Measurements from ENCODE around the gene QSOX2. TPM values are rescaled to one million over a fixed set of nuclear protein-coding genes. Genes with fewer than 3 reads are reported as not detected.

QSOX2 gene
- polyA plus RNA-seq, 6 donors from 2014 or later = 2.8 to 4.6 (median 3.7) TPM

- ATAC-seq (ENCODE audit: low read depth in 2 of 2) = no peak
- no peak for DNase-seq
- Mint-ChIP-seq H3K36me3 (peaks cover 5 to 8% of the 10 kb centered on the region in 2 donors), H3K4me1 (peaks cover 20 to 27% (median 27%) of the 10 kb centered on the region in 3 donors), H3K27me3 (peaks cover 0 to 9% (median 0%) of the 10 kb centered on the region in 3 donors), H3K4me3 (peak overlapping the region in 1 of 8 donors; percentile 7), H3K27ac (no peak overlapping the region), H3K9me3 (no peaks in the 10 kb centered on the region)
Measured at GRCh38 chr9:136247947-136248637, 2.5 kb upstream of the QSOX2 start.

- no peaks in the 10 kb centered on the region for H3K9me3 Mint-ChIP-seq
- H3K27ac Mint-ChIP-seq = peak overlapping the region in 2 of 6 donors; percentile 57 to 83
- H3K27me3 Mint-ChIP-seq = peaks cover 0 to 5% (median 0%) of the 10 kb centered on the region in 3 donors
- H3K4me3 Mint-ChIP-seq = peak overlapping the region in 2 of 8 donors; percentile 15 to 81
- H3K4me1 Mint-ChIP-seq = peaks cover 25 to 33% (median 32%) of the 10 kb centered on the region in 3 donors
- ATAC-seq (ENCODE audit: low read depth in 2 of 2) (no peak), DNase-seq (no peak)
- H3K36me3 Mint-ChIP-seq = peaks cover 5 to 8% of the 10 kb centered on the region in 2 donors
Measured at GRCh38 chr9:136247551-136247916, 1.9 kb upstream of the QSOX2 start.

GRCh38 chr9:136246849-136247550, 1.4 kb upstream of the QSOX2 start:
- H3K4me3 Mint-ChIP-seq = peak overlapping the region in 5 of 8 donors; percentile 15 to 84 (median 81)
- DNase-seq (no peak), ATAC-seq (ENCODE audit: low read depth in 2 of 2) (no peak)
- H3K9me3 Mint-ChIP-seq = no peaks in the 10 kb centered on the region
- peak overlapping the region in 2 of 6 donors; percentile 57 to 90 for H3K27ac Mint-ChIP-seq
- peaks cover 5 to 8% of the 10 kb centered on the region in 2 donors for H3K36me3 Mint-ChIP-seq
- H3K4me1 Mint-ChIP-seq = peaks cover 30 to 38% (median 35%) of the 10 kb centered on the region in 3 donors
- peaks cover 0 to 5% (median 0%) of the 10 kb centered on the region in 3 donors for H3K27me3 Mint-ChIP-seq

- H3K4me1 Mint-ChIP-seq = peaks cover 50 to 59% (median 51%) of the 10 kb centered on the region in 3 donors
- peak overlapping the region; percentile 93 to 99 (median 98) for H3K4me3 Mint-ChIP-seq
- peak overlapping the region; percentile 61 to 99 (median 96) for H3K27ac Mint-ChIP-seq
- H3K9me3 Mint-ChIP-seq = no peaks in the 10 kb centered on the region
- ATAC-seq (ENCODE audit: low read depth in 2 of 2) (no peak), DNase-seq (no peak)
- H3K36me3 Mint-ChIP-seq = peaks cover 5 to 8% of the 10 kb centered on the region in 2 donors
- H3K27me3 Mint-ChIP-seq = no peaks in the 10 kb centered on the region
Measured at GRCh38 chr9:136244969-136245218, 718 bp downstream of the QSOX2 start.

GRCh38 chr9:136244122-136244968, 1.3 kb downstream of the QSOX2 start:
- Mint-ChIP-seq H3K27ac (peak overlapping the region; percentile 61 to 99 (median 96)), H3K27me3 (no peaks in the 10 kb centered on the region), H3K4me3 (peak overlapping the region; percentile 93 to 99 (median 98)), H3K36me3 (peaks cover 5 to 8% of the 10 kb centered on the region in 2 donors), H3K4me1 (peaks cover 56 to 65% (median 57%) of the 10 kb centered on the region in 3 donors), H3K9me3 (no peaks in the 10 kb centered on the region)
- DNase-seq = peak; percentile 86
- peak; percentile 67 to 68 for ATAC-seq (ENCODE audit: low read depth in 2 of 2)

- ATAC-seq (ENCODE audit: low read depth in 2 of 2) (no peak), DNase-seq (no peak)
- H3K27me3 Mint-ChIP-seq = no peaks in the 10 kb centered on the region
- H3K36me3 Mint-ChIP-seq = peaks cover 5 to 8% of the 10 kb centered on the region in 2 donors
- no peaks in the 10 kb centered on the region for H3K9me3 Mint-ChIP-seq
- peak overlapping the region; percentile 93 to 99 (median 98) for H3K4me3 Mint-ChIP-seq
- peaks cover 63 to 72% (median 64%) of the 10 kb centered on the region in 3 donors for H3K4me1 Mint-ChIP-seq
- peak overlapping the region; percentile 67 to 99 (median 96) for H3K27ac Mint-ChIP-seq
Measured at GRCh38 chr9:136243631-136244030, 2.0 kb downstream of the QSOX2 start.

- Mint-ChIP-seq H3K36me3 (peaks cover 5 to 8% of the 10 kb centered on the region in 2 donors), H3K27ac (peak overlapping the region; percentile 67 to 98 (median 93)), H3K27me3 (no peaks in the 10 kb centered on the region), H3K4me3 (peak overlapping the region; percentile 93 to 99 (median 98)), H3K4me1 (peaks cover 69 to 78% (median 70%) of the 10 kb centered on the region in 3 donors), H3K9me3 (no peaks in the 10 kb centered on the region)
- ATAC-seq (ENCODE audit: low read depth in 2 of 2) = no peak
- no peak for DNase-seq
Measured at GRCh38 chr9:136242918-136243525, 2.6 kb downstream of the QSOX2 start.

GRCh38 chr9:136242248-136242647, 3.4 kb downstream of the QSOX2 start:
- Mint-ChIP-seq H3K4me1 (peaks cover 74 to 83% (median 75%) of the 10 kb centered on the region in 3 donors), H3K36me3 (peaks cover 5 to 8% of the 10 kb centered on the region in 2 donors), H3K4me3 (peak overlapping the region; percentile 16 to 99 (median 96)), H3K27ac (peak overlapping the region in 4 of 6 donors; percentile 39 to 98 (median 70)), H3K27me3 (no peaks in the 10 kb centered on the region), H3K9me3 (no peaks in the 10 kb centered on the region)
- DNase-seq = no peak
- no peak for ATAC-seq (ENCODE audit: low read depth in 2 of 2)

GRCh38 chr9:136241542-136241941, 4.1 kb downstream of the QSOX2 start:
- DNase-seq (no peak), ATAC-seq (ENCODE audit: low read depth in 2 of 2) (no peak)
- Mint-ChIP-seq H3K27me3 (no peaks in the 10 kb centered on the region), H3K27ac (peak overlapping the region in 5 of 6 donors; percentile 21 to 98 (median 62)), H3K4me3 (peak overlapping the region in 7 of 8 donors; percentile 68 to 99 (median 98)), H3K36me3 (peaks cover 5 to 8% of the 10 kb centered on the region in 2 donors), H3K9me3 (no peaks in the 10 kb centered on the region), H3K4me1 (peaks cover 69 to 83% (median 75%) of the 10 kb centered on the region in 3 donors)

GRCh38 chr9:136240941-136241340, 4.7 kb downstream of the QSOX2 start:
- Mint-ChIP-seq H3K27ac (peak overlapping the region in 5 of 6 donors; percentile 47 to 98 (median 90)), H3K9me3 (no peaks in the 10 kb centered on the region), H3K4me1 (peaks cover 68 to 82% (median 80%) of the 10 kb centered on the region in 3 donors), H3K27me3 (no peaks in the 10 kb centered on the region), H3K4me3 (peak overlapping the region; percentile 63 to 99 (median 96)), H3K36me3 (peaks cover 5 to 8% of the 10 kb centered on the region in 2 donors)
- DNase-seq = no peak
- ATAC-seq (ENCODE audit: low read depth in 2 of 2) = no peak

GRCh38 chr9:136239983-136240330, 5.7 kb downstream of the QSOX2 start:
- ATAC-seq (ENCODE audit: low read depth in 2 of 2) = peak; percentile 85 to 86
- peak; percentile 89 for DNase-seq
- Mint-ChIP-seq H3K9me3 (no peaks in the 10 kb centered on the region), H3K36me3 (peaks cover 4 to 10% of the 10 kb centered on the region in 2 donors), H3K4me3 (peak overlapping the region; percentile 75 to 99 (median 90)), H3K4me1 (peaks cover 66 to 90% (median 86%) of the 10 kb centered on the region in 3 donors), H3K27ac (peak overlapping the region; percentile 88 to 97 (median 94)), H3K27me3 (no peaks in the 10 kb centered on the region)

GRCh38 chr9:136239135-136239982, 6.3 kb downstream of the QSOX2 start:
- ATAC-seq (ENCODE audit: low read depth in 2 of 2) (no peak), DNase-seq (no peak)
- H3K27me3 Mint-ChIP-seq = no peaks in the 10 kb centered on the region
- peak overlapping the region; percentile 88 to 97 (median 94) for H3K27ac Mint-ChIP-seq
- peaks cover 66 to 87% (median 86%) of the 10 kb centered on the region in 3 donors for H3K4me1 Mint-ChIP-seq
- peak overlapping the region; percentile 75 to 99 (median 90) for H3K4me3 Mint-ChIP-seq
- no peaks in the 10 kb centered on the region for H3K9me3 Mint-ChIP-seq
- peaks cover 0 to 8% of the 10 kb centered on the region in 2 donors for H3K36me3 Mint-ChIP-seq
